Activated CD4-positive, CD25-positive, alpha-beta regulatory T cell treated with anti-CD3 and anti-CD28 coated beads, Interleukin-2, amount 50 U/mL, for 16 hours (primary cell): ENCODE results near the gene HLA-DQB1.

ENCODE experiments used
- DNase-seq: peaks from one replicate; pipeline ENCODE4 v3.0.0-alpha.2; 2020; ENCODE audit warnings: low read depth, low spot score

HLA-DQB1 gene

GRCh38 chr6:32627249-32627648 lies 39.2 kb downstream of the HLA-DQB1 start:
- DNase-seq: no peak

GRCh38 chr6:32625137-32625536 lies 41.3 kb downstream of the HLA-DQB1 start:
- DNase-seq: no peak

- no peak for DNase-seq
These were observed 41.9 kb downstream of the HLA-DQB1 start for GRCh38 chr6:32624565-32624964.

- DNase-seq: no peak
These were observed 42.8 kb downstream of the HLA-DQB1 start for GRCh38 chr6:32623693-32624092.

- no peak for DNase-seq
These were observed 43.7 kb downstream of the HLA-DQB1 start for GRCh38 chr6:32622545-32623401.

- no peak for DNase-seq
These were observed 45.1 kb downstream of the HLA-DQB1 start for GRCh38 chr6:32621372-32621771.

- no peak for DNase-seq
These were observed 48.7 kb downstream of the HLA-DQB1 start for GRCh38 chr6:32617751-32618150.

- no peak for DNase-seq
These were observed 50.4 kb downstream of the HLA-DQB1 start for GRCh38 chr6:32615885-32616532.

GRCh38 chr6:32614366-32615081 lies 51.9 kb downstream of the HLA-DQB1 start:
- no peak for DNase-seq

GRCh38 chr6:32613475-32613874 lies 53.0 kb downstream of the HLA-DQB1 start:
- no peak for DNase-seq

- DNase-seq: no peak
These were observed 55.7 kb downstream of the HLA-DQB1 start for GRCh38 chr6:32610682-32611296.

GRCh38 chr6:32609731-32610640 lies 56.5 kb downstream of the HLA-DQB1 start:
- peak; percentile 23 for DNase-seq
